Measurements from ENCODE around the gene MACIR.

Gene MACIR

DNA sequence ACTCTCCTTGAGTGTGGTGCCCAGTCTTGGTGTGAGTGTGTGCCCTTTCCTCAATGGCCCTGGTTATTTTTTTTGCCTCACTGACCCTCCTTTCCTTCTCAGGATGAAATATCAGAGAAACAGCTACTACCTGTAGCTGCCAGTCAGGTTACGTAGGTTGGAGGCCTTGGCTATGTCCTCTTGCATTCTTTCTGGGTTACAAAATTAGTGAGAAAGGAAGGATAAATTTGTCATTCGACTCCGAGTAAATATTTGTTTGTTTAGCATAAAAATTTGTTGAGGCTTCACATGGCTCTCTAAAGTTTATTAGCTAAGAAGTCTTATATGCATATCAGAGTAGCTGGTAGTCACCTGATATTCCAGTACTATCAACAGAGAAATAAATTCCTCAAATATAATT is 15.4 kb downstream of the MACIR start:
- TF ChIP-seq, protein P1, sequence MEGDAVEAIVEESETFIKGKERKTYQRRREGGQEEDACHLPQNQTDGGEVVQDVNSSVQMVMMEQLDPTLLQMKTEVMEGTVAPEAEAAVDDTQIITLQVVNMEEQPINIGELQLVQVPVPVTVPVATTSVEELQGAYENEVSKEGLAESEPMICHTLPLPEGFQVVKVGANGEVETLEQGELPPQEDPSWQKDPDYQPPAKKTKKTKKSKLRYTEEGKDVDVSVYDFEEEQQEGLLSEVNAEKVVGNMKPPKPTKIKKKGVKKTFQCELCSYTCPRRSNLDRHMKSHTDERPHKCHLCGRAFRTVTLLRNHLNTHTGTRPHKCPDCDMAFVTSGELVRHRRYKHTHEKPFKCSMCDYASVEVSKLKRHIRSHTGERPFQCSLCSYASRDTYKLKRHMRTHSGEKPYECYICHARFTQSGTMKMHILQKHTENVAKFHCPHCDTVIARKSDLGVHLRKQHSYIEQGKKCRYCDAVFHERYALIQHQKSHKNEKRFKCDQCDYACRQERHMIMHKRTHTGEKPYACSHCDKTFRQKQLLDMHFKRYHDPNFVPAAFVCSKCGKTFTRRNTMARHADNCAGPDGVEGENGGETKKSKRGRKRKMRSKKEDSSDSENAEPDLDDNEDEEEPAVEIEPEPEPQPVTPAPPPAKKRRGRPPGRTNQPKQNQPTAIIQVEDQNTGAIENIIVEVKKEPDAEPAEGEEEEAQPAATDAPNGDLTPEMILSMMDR (IDR thresholded peaks at IDR 0.05; ENCODE audit: extremely low read depth, missing control alignments): no peak
- DNase-seq (ENCODE audit: low spot score): no peak

DNA sequence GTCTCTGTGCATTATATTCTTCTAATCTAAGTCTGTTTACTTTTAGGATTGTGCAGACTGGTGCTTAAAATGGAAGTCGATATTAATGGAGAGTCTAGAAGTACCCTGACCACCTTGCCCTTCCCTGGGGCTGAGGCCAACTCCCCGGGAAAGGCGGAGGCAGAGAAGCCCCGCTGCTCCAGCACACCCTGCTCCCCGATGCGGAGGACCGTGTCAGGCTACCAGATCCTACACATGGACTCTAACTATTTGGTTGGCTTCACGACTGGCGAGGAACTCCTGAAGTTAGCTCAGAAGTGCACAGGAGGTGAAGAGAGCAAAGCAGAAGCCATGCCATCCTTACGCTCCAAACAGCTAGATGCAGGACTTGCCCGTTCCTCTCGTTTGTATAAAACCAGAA is 17.3 kb downstream of the MACIR start:
- DNase-seq (ENCODE audit: low spot score): no peak
- TF ChIP-seq, protein P1 (IDR thresholded peaks at IDR 0.05; ENCODE audit: extremely low read depth, missing control alignments): no peak

DNA sequence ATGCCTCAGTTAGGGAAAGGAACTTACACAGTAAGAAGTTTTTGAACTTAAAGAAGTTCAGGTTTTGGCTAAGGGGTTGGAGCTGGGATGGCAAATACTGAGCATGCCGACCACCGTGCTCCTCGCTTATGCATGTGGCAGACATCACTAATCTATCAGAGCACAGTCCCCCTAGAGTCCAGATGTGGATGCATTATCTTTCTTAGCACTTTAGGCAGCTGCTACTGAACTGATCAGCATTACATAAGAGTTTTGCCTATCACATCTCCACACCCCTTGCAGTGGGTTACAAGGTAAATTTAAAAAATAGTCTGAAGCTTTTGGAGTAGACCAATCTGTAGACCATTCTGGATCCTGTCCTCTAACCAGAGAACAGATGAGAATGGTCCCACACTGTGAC is 22.4 kb downstream of the MACIR start:
- TF ChIP-seq, protein P1 (IDR thresholded peaks at IDR 0.05; ENCODE audit: extremely low read depth, missing control alignments): no peak
- no peak for DNase-seq (ENCODE audit: low spot score)

- no peak for DNase-seq (ENCODE audit: low spot score)
- TF ChIP-seq, protein P1 (IDR thresholded peaks at IDR 0.05; ENCODE audit: extremely low read depth, missing control alignments): no peak
Measured at GRCh38 chr5:103283120-103283519, 24.6 kb downstream of the MACIR start.

DNA sequence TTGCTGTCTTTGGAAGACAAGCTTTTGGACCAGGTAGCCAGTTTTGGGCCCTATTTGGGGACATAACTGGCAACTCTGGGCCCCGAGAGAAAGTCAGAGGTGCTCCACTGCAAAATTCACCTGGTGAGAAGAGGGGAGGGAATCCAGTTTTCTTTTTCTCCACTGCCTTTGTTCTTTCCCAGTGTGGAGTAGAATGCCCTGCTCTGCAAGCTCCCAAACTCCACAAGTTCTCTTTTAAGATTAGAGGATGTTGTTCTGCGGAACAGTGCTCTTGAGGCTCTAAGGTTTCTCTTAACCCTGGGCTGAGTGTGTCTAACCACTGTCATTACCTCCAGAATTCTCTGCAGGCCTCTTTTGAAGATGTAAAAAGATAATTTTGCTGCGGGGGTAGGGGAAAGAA is 25.3 kb downstream of the MACIR start:
- TF ChIP-seq, protein P1 (IDR thresholded peaks at IDR 0.05; ENCODE audit: extremely low read depth, missing control alignments): no peak
- no peak for DNase-seq (ENCODE audit: low spot score)

DNA sequence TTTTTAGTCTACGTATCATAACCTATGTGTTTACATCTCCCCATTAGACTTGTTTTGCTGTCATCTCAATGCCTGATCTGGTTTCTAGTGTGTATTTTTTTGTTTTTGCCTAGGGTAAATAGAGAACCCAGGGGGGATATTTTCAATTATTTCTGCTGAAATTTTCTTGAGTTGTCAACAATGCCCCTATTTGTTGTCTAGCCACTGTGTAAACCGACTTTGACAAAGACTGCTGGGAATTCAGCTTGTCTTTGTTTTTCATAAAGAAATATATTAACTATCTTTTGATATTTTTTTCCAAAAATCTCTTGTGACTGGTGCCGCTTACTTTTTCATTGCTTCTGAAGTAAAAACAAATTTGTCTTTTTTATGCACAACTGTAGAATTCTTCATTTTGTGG is 28.1 kb downstream of the MACIR start:
- TF ChIP-seq, protein P1 (IDR thresholded peaks at IDR 0.05; ENCODE audit: extremely low read depth, missing control alignments): no peak
- no peak for DNase-seq (ENCODE audit: low spot score)

- no peak for DNase-seq (ENCODE audit: low spot score)
- TF ChIP-seq, protein P1 (IDR thresholded peaks at IDR 0.05; ENCODE audit: extremely low read depth, missing control alignments): no peak
Measured at GRCh38 chr5:103289024-103289423, 30.5 kb downstream of the MACIR start.
